GM06990 (cell line): ENCODE results near the gene PLEKHA1.

Experiments
- DNase-seq: peaks from one replicate; pipeline ENCODE4 v3.0.0-alpha.2; 2011; ENCODE audit not compliant: insufficient read length; ENCODE audit errors: extremely low read depth
- H3K27me3 ChIP-seq: replicated peaks from 2 replicates; pipeline ENCODE4 v1.6.0; 2011; ENCODE audit warnings: low read length; ENCODE audit not compliant: control insufficient read depth, insufficient read depth
- H3K36me3 ChIP-seq: 2 replicates; pipeline ENCODE4 v1.5.1; 2011; ENCODE audit warnings: low read length; ENCODE audit not compliant: control insufficient read depth, insufficient read depth
- H3K4me3 ChIP-seq: replicated peaks from 2 replicates; pipeline ENCODE4 v1.5.1; 2011; ENCODE audit warnings: low read depth, mild to moderate bottlenecking, control low read depth, low read length
- TF ChIP-seq, protein P1 (sequence below): IDR thresholded peaks from 2 replicates; pipeline ENCODE4 v1.5.1; 2011; ENCODE audit warnings: low read length, control low read depth, mild to moderate bottlenecking, inconsistent platforms; ENCODE audit not compliant: insufficient read depth, poor library complexity, severe bottlenecking

The PLEKHA1 gene

DNA sequence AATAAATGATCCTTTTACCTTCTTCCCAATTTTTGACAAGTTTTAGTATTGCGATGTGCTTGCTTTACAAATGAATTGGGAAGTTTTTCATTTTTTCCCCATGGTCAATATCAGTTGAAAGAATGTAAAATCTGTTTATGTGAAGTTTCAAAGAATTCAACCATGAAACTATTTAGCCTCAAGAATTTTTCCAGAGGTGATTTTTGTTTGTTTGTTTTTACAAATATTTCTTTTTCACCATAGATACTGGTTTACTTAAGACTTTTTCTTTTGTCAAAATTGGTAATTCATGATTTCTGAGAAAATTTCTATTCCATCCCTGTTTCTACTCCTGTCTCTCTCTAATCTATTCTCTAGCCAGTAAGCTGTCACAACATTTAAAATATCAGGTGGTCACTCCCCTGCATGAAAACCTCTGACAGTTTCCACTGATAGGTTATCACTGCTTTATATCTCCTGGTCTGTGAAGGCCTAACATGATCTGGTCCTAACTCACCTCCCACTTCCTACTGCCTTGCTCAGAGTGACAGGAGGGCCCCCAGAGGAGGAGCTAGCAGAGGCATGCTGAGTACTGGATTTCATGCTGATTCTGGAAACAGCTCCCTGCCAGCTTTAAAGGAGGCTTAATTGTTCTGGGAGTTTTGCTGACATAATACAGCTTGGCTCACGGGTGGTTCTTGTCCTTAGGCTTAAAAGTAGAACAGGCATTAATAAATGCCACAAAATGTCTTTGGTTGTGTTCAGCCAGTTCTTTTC, 72.3 kb downstream of the PLEKHA1 start:
- no peak for DNase-seq
- no peaks in the 10 kb centered on the region for H3K36me3 ChIP-seq
- TF ChIP-seq, protein P1, sequence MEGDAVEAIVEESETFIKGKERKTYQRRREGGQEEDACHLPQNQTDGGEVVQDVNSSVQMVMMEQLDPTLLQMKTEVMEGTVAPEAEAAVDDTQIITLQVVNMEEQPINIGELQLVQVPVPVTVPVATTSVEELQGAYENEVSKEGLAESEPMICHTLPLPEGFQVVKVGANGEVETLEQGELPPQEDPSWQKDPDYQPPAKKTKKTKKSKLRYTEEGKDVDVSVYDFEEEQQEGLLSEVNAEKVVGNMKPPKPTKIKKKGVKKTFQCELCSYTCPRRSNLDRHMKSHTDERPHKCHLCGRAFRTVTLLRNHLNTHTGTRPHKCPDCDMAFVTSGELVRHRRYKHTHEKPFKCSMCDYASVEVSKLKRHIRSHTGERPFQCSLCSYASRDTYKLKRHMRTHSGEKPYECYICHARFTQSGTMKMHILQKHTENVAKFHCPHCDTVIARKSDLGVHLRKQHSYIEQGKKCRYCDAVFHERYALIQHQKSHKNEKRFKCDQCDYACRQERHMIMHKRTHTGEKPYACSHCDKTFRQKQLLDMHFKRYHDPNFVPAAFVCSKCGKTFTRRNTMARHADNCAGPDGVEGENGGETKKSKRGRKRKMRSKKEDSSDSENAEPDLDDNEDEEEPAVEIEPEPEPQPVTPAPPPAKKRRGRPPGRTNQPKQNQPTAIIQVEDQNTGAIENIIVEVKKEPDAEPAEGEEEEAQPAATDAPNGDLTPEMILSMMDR = no peak
- H3K4me3 ChIP-seq = no peak overlapping the region
- peaks cover 2% of the 10 kb centered on the region for H3K27me3 ChIP-seq

- Histone ChIP-seq H3K4me3 (no peak overlapping the region), H3K36me3 (no peaks in the 10 kb centered on the region), H3K27me3 (peaks cover 2% of the 10 kb centered on the region)
- no peak for DNase-seq
- TF ChIP-seq, protein P1 = no peak
These were observed 74.1 kb downstream of the PLEKHA1 start for GRCh38 chr10:122448600-122448999.

- TF ChIP-seq, protein P1 = no peak
- no peak for DNase-seq
- Histone ChIP-seq H3K27me3 (peaks cover 2% of the 10 kb centered on the region), H3K4me3 (no peak overlapping the region), H3K36me3 (no peaks in the 10 kb centered on the region)
These were observed 74.6 kb downstream of the PLEKHA1 start for GRCh38 chr10:122449153-122449552.

DNA sequence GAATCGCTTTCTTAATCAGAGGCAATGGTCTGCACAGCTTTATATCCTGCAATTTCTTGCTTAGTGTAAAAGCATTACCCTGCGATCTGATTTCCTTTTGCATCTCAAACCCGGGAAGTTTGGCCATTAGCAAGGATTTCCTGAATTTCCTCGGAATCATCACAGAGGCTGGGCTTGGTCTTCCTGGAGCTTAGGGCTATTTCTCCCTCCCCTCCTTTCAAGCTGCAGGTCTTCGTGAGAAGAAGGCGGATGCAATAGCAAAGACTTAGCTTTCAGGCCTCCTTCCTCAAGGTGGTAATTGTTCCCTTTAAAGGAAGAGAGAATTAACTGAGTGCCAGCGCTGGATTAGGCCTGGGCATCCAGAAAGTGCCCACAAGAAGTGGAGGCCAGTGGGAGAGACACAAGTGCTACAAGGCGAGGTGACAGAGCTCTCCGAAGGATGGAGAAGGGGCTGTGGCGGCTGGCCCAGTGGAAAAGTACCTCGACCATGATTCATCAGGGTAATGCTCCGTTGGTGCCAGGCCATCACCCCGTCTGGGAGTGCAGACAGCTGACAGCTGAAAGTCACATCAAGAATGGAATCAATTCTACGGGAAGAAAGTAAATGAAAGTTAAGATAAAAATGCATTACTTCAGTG, 76.0 kb downstream of the PLEKHA1 start:
- no peak for DNase-seq
- TF ChIP-seq, protein P1 = no peak
- Histone ChIP-seq H3K27me3 (peaks cover 2% of the 10 kb centered on the region), H3K36me3 (no peaks in the 10 kb centered on the region), H3K4me3 (no peak overlapping the region)

GRCh38 chr10:122454071-122454470, 79.6 kb downstream of the PLEKHA1 start:
- Histone ChIP-seq H3K36me3 (no peaks in the 10 kb centered on the region), H3K4me3 (no peak overlapping the region), H3K27me3 (no peaks in the 10 kb centered on the region)
- no peak for DNase-seq
- TF ChIP-seq, protein P1 = no peak

DNA sequence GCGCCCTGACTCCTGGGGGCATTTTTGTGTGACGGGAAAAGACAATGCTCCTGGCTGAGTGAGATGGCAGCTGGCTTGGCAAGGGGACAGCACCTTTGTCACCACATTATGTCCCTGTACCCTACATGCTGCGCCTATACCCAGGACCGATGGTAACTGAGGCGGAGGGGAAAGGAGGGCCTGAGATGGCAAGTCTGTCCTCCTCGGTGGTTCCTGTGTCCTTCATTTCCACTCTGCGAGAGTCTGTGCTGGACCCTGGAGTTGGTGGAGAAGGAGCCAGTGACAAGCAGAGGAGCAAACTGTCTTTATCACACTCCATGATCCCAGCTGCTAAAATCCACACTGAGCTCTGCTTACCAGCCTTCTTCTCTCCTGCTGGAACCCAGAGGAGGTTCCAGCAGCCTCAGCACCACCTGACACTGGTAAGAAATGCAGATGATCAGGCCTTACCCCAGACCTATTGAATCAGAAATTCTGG, 80.1 kb downstream of the PLEKHA1 start, which contains the start of gene ARMS2:
Gene ARMS2, plus strand, starts transcription at position 51 of the 478 bp plus-strand sequence. Its CDS starts 75 bp downstream, at position 126.
- TF ChIP-seq, protein P1 = no peak
- no peaks in the 10 kb centered on the region for H3K36me3 ChIP-seq
- H3K4me3 ChIP-seq = no peak within 1 kb of the TSS
- H3K27me3 ChIP-seq = no peaks in the 10 kb centered on the region
- DNase-seq = no peak
